Bronchial epithelial cell (primary cell): ENCODE measurements around the gene CDHR2. TPM values are rescaled to one million over a fixed set of nuclear protein-coding genes. Genes with fewer than 3 reads are reported as not detected.

ENCODE experiments used
- DNase-seq: peaks from one replicate; pipeline ENCODE4 v3.0.0-alpha.2; 2010; ENCODE audit warnings: low read depth
- FAIRE-seq: peaks from 2 replicates; lab custom pipeline; 2011; peaks lifted over from hg19 to GRCh38; lab: Jason Lieb, UNC
- H3K27me3 ChIP-seq: 2 replicates; pipeline ENCODE4 v1.5.1; 2011; ENCODE audit warnings: low read length; ENCODE audit not compliant: control insufficient read depth, insufficient read depth
- H3K36me3 ChIP-seq: 2 replicates; pipeline ENCODE4 v1.5.1; 2011; ENCODE audit warnings: low read length; ENCODE audit not compliant: control insufficient read depth, insufficient read depth
- H3K4me3 ChIP-seq: 2 replicates; pipeline ENCODE4 v1.5.1; 2011; ENCODE audit warnings: mild to moderate bottlenecking, low read depth, low read length, control low read depth
- total RNA-seq: library from RNA; depleted of rRNA; stranded (reverse); fragments of >200 nt; gene quantifications from 2 replicates; pipeline ENCODE4 v1.2.1, GENCODE V29; 2014
- TF ChIP-seq, protein P1 (sequence below): IDR thresholded peaks from 2 replicates; pipeline ENCODE4 v1.5.1; 2011; ENCODE audit warnings: mild to moderate bottlenecking, moderate library complexity, low read length, control low read depth, inconsistent platforms; ENCODE audit not compliant: insufficient read depth, severe bottlenecking

CDHR2 gene, protein sequence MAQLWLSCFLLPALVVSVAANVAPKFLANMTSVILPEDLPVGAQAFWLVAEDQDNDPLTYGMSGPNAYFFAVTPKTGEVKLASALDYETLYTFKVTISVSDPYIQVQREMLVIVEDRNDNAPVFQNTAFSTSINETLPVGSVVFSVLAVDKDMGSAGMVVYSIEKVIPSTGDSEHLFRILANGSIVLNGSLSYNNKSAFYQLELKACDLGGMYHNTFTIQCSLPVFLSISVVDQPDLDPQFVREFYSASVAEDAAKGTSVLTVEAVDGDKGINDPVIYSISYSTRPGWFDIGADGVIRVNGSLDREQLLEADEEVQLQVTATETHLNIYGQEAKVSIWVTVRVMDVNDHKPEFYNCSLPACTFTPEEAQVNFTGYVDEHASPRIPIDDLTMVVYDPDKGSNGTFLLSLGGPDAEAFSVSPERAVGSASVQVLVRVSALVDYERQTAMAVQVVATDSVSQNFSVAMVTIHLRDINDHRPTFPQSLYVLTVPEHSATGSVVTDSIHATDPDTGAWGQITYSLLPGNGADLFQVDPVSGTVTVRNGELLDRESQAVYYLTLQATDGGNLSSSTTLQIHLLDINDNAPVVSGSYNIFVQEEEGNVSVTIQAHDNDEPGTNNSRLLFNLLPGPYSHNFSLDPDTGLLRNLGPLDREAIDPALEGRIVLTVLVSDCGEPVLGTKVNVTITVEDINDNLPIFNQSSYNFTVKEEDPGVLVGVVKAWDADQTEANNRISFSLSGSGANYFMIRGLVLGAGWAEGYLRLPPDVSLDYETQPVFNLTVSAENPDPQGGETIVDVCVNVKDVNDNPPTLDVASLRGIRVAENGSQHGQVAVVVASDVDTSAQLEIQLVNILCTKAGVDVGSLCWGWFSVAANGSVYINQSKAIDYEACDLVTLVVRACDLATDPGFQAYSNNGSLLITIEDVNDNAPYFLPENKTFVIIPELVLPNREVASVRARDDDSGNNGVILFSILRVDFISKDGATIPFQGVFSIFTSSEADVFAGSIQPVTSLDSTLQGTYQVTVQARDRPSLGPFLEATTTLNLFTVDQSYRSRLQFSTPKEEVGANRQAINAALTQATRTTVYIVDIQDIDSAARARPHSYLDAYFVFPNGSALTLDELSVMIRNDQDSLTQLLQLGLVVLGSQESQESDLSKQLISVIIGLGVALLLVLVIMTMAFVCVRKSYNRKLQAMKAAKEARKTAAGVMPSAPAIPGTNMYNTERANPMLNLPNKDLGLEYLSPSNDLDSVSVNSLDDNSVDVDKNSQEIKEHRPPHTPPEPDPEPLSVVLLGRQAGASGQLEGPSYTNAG (N-terminal part only)
- under 0.01 TPM in 2 replicates for total RNA-seq

DNA sequence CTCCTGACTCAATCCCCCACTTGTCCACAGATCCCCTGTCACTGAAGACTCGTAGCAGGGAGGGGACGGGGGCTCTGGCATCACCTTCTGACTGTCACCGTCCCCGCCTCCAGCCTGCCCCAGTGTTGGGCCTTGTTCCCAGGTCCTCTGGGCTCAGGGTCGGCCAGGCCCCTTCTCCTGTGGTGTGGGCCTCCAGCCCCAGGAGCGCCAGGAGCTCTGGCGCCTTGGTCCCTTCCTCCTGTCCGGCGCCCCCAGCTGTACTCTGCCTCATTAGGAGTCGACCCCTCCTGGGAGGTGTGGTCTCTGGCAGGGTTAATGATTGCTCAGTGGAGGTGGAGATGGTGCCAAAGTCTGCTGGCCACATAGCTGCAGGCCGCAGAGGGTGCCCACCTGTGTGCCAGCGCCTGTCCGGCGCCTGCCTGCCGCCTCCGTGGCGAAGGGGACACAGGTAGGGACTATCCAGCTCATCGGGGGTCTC lies at the start of gene CDHR2:
Gene CDHR2, plus strand, starts transcription at position 376 of the 478 bp plus-strand sequence. CDS start 16,011 bp downstream, outside the sequence.
- TF ChIP-seq, protein P1, sequence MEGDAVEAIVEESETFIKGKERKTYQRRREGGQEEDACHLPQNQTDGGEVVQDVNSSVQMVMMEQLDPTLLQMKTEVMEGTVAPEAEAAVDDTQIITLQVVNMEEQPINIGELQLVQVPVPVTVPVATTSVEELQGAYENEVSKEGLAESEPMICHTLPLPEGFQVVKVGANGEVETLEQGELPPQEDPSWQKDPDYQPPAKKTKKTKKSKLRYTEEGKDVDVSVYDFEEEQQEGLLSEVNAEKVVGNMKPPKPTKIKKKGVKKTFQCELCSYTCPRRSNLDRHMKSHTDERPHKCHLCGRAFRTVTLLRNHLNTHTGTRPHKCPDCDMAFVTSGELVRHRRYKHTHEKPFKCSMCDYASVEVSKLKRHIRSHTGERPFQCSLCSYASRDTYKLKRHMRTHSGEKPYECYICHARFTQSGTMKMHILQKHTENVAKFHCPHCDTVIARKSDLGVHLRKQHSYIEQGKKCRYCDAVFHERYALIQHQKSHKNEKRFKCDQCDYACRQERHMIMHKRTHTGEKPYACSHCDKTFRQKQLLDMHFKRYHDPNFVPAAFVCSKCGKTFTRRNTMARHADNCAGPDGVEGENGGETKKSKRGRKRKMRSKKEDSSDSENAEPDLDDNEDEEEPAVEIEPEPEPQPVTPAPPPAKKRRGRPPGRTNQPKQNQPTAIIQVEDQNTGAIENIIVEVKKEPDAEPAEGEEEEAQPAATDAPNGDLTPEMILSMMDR: no peak
- DNase-seq: no peak
- H3K36me3 ChIP-seq: no peaks in the 10 kb centered on the region
- H3K27me3 ChIP-seq: no peaks in the 10 kb centered on the region
- FAIRE-seq: no peak
- H3K4me3 ChIP-seq: no peak within 1 kb of the TSS

DNA sequence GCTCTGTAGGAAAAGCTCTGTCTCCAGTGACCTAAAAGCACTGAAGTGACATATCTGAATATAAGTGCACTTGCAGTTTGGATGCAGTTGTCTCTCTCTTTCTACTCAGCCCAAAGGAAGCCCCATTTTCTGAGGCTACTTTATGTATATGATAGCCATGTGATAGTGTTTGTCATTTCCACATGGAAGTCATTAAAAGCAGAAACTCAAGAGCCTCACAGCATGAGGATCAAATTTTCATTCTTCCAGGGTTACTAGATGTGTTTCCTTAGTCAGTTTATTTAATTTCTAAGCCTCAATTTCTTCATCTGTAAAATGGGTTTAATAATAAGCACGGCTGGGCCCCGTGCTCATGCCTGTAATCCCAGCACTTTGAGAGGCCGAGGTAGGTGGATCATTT lies 48.6 kb upstream of the CDHR2 start:
- FAIRE-seq (no peak), DNase-seq (no peak)
- H3K4me3 ChIP-seq: no peak overlapping the region
- TF ChIP-seq, protein P1: no peak
- no peaks in the 10 kb centered on the region for H3K27me3 ChIP-seq
- peaks cover 21% of the 10 kb centered on the region for H3K36me3 ChIP-seq

DNA sequence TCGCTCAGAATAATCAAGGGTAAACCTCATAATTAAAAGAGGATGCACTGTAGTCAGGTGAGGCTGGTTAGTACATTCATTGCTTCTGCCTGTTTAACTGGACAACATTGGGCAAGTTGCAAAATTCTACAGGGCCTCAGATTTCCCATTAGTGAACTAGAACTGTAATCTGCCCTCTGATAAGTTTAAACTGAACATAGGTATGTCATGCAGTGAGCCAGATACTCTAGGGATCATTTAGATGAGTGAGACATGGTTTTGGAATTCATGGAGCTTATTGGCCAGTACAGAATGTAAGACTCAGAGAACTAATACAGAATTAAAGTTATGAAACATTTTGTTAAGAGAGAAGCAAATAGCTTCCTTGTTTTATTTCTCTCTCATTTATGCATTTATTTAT lies 47.8 kb upstream of the CDHR2 start:
- Histone ChIP-seq H3K4me3 (no peak overlapping the region), H3K36me3 (peaks cover 20% of the 10 kb centered on the region), H3K27me3 (no peaks in the 10 kb centered on the region)
- TF ChIP-seq, protein P1: no peak
- FAIRE-seq (no peak), DNase-seq (peak; percentile 80)

DNA sequence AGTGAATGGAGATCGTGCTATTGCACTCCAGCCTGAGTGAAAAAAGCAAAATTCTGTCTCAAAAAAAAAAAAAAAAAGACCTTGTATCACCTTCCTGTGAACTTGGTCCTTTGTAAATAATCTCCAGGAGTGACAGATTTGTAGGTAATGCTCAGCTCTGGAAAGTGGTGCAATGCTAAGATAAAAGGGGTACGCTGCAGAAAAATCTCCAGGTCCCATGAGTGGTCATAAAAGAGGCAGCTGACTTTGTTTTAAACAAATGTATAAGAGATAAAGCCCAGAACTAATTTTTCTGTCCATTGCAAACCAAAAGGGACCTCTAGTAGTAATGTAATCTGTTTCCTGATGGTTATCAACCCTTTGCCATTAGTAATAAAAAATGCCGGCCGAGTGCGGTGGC lies 45.6 kb upstream of the CDHR2 start:
- Histone ChIP-seq H3K27me3 (no peaks in the 10 kb centered on the region), H3K36me3 (peaks cover 18% of the 10 kb centered on the region), H3K4me3 (no peak overlapping the region)
- no peak for DNase-seq
- FAIRE-seq: no peak
- TF ChIP-seq, protein P1: no peak

DNA sequence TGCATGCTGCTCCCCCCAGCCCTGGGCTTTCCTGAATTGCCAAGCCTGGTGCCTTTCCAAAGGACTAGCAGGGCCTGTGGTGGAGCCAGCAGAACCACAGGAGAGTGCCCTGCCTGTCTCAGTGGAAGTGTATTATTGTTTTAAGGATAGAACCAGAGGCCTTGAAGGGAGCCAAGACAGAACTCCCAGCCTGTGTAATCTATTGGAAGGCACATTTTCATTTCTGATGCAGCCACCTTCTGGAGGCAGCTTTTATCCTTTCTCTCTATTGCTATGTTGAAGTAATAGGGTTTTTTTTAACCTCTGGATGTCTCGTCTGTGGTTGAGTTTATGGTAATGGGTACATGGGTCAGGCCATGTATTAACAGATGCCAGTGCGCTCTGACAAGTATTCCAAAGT lies 41.2 kb upstream of the CDHR2 start:
- Histone ChIP-seq H3K27me3 (no peaks in the 10 kb centered on the region), H3K4me3 (no peak overlapping the region), H3K36me3 (peaks cover 3% of the 10 kb centered on the region)
- no peak for DNase-seq
- TF ChIP-seq, protein P1: no peak
- no peak for FAIRE-seq
